ENCODE measurements around the gene KISS1R.

- no peak for TF ChIP-seq CTCF (conservative IDR thresholded peaks at IDR 0.05 in 1 of 2, IDR thresholded peaks at IDR 0.05 in 1 of 2; ENCODE audit: low read depth in 1 of 2, low read length in 2 of 2)
- TF ChIP-seq EZH2 (IDR thresholded peaks at IDR 0.05; ENCODE audit: low read length, missing control alignments), result no peak
Observed at GRCh38 chr19:933553-933882, 16.4 kb downstream of the KISS1R start.

Data from fibroblast of lung (primary cell).